GM12873 (cell line): Measurements from ENCODE around the gene FBXO42.

Experiments
- CTCF ChIP-seq: IDR thresholded peaks from 2 replicates; pipeline ENCODE4 v1.5.1; 2012; ENCODE audit warnings: low read depth, mild to moderate bottlenecking, moderate library complexity, low read length, control low read depth; ENCODE audit not compliant: insufficient read depth; ENCODE audit errors: missing control alignments

FBXO42 gene

GRCh38 chr1:16226490-16227179, 125.6 kb downstream of the FBXO42 start:
- TF ChIP-seq CTCF, result no peak

- no peak for TF ChIP-seq CTCF
Observed at GRCh38 chr1:16226129-16226489, 126.2 kb downstream of the FBXO42 start.

GRCh38 chr1:16224472-16224871, 127.8 kb downstream of the FBXO42 start:
- no peak for TF ChIP-seq CTCF

GRCh38 chr1:16221499-16221898, 130.8 kb downstream of the FBXO42 start:
- no peak for TF ChIP-seq CTCF

- no peak for TF ChIP-seq CTCF
Observed at GRCh38 chr1:16219968-16220500, 132.2 kb downstream of the FBXO42 start.

GRCh38 chr1:16218674-16219071, 133.6 kb downstream of the FBXO42 start:
- no peak for TF ChIP-seq CTCF

GRCh38 chr1:16218014-16218673, 134.1 kb downstream of the FBXO42 start:
- no peak for TF ChIP-seq CTCF
